ENCODE measurements around the gene SNX9. TPM values are rescaled to one million over a fixed set of nuclear protein-coding genes. Genes with fewer than 3 reads are reported as not detected.
A peak's percentile ranks its signal among the peaks of the same experiment; 100 is the strongest.

Gene SNX9
- total RNA-seq, 1 donor from 2014 or later, result 36.2 TPM

- DNase-seq (ENCODE audit: low read depth in 2 of 2), result no peak
Measured at GRCh38 chr6:157977176-157977804, 154.2 kb downstream of the SNX9 start.

GRCh38 chr6:157978021-157978783, 155.2 kb downstream of the SNX9 start:
- DNase-seq (ENCODE audit: low read depth in 2 of 2), result no peak

GRCh38 chr6:157980288-157981131, 157.5 kb downstream of the SNX9 start:
- DNase-seq (ENCODE audit: low read depth in 2 of 2), result no peak

- DNase-seq (ENCODE audit: low read depth in 2 of 2), result peak in 1 of 2 donors; percentile 12
Measured at GRCh38 chr6:157981132-157981394, 158.0 kb downstream of the SNX9 start.

- DNase-seq (ENCODE audit: low read depth in 2 of 2), result peak; percentile 36 to 82
Measured at GRCh38 chr6:157981395-157982101, 158.5 kb downstream of the SNX9 start, which contains the start of gene SYNJ2. Gene SYNJ2 (plus strand): TSS chr6:157981863. CDS start chr6:157981962, 99 bp downstream.

- DNase-seq (ENCODE audit: low read depth in 2 of 2), result peak in 1 of 2 donors; percentile 49
Measured at GRCh38 chr6:157982102-157982562, 159.1 kb downstream of the SNX9 start.

- DNase-seq (ENCODE audit: low read depth in 2 of 2), result peak in 1 of 2 donors; percentile 77
Measured at GRCh38 chr6:157982563-157983405, 159.7 kb downstream of the SNX9 start.

GRCh38 chr6:157983406-157984119, 160.5 kb downstream of the SNX9 start:
- no peak for DNase-seq (ENCODE audit: low read depth in 2 of 2)

- DNase-seq (ENCODE audit: low read depth in 2 of 2), result no peak
Measured at GRCh38 chr6:157984128-157984527, 161.1 kb downstream of the SNX9 start.

- DNase-seq (ENCODE audit: low read depth in 2 of 2), result no peak
Measured at GRCh38 chr6:157984686-157985225, 161.7 kb downstream of the SNX9 start.

- no peak for DNase-seq (ENCODE audit: low read depth in 2 of 2)
Measured at GRCh38 chr6:157985378-157986155, 162.5 kb downstream of the SNX9 start.

- no peak for DNase-seq (ENCODE audit: low read depth in 2 of 2)
Measured at GRCh38 chr6:157987788-157988699, 165.0 kb downstream of the SNX9 start.

GRCh38 chr6:157988700-157989063, 165.6 kb downstream of the SNX9 start:
- DNase-seq (ENCODE audit: low read depth in 2 of 2), result no peak

GRCh38 chr6:157989541-157990289, 166.7 kb downstream of the SNX9 start:
- DNase-seq (ENCODE audit: low read depth in 2 of 2), result peak in 1 of 2 donors; percentile 72

GRCh38 chr6:157990321-157991066, 167.4 kb downstream of the SNX9 start:
- DNase-seq (ENCODE audit: low read depth in 2 of 2), result no peak

GRCh38 chr6:157991067-157991432, 168.0 kb downstream of the SNX9 start:
- no peak for DNase-seq (ENCODE audit: low read depth in 2 of 2)

Data from dermis microvascular lymphatic vessel endothelial cell (primary cell).